NCI-H446 (cell line): Measurements from ENCODE around the gene DUOXA2.
"Not testable (repeated sequence)": the region's sequence is repeated elsewhere in the genome, so short reads cannot be mapped to it uniquely, and the experiment has no call there.

ENCODE experiments used
- DNase-seq, 2 experiments: peaks; one replicate each; lab custom pipeline; 2025; lab: John Stamatoyannopoulos, UW

The DUOXA2 gene

GRCh38 chr15:45114076-45114750, at the start of gene DUOXA2, which contains the start of gene DUOX2:
Gene DUOXA2 (plus strand): TSS chr15:45114326. CDS start chr15:45114606, 280 bp downstream.
Gene DUOX2 (minus strand): TSS chr15:45114172. CDS start chr15:45113411, 761 bp downstream.
- DNase-seq, result no peak

- DNase-seq, result no peak
Observed at GRCh38 chr15:45064386-45064785, 49.7 kb upstream of the DUOXA2 start.

GRCh38 chr15:45069942-45070360, 44.2 kb upstream of the DUOXA2 start:
- not testable (repeated sequence) for DNase-seq

- not testable (repeated sequence) for DNase-seq
Observed at GRCh38 chr15:45073602-45074001, 40.5 kb upstream of the DUOXA2 start.

GRCh38 chr15:45075440-45076320, 38.4 kb upstream of the DUOXA2 start:
- DNase-seq, result not testable (repeated sequence)

GRCh38 chr15:45077391-45077790, 36.7 kb upstream of the DUOXA2 start:
- not testable (repeated sequence) for DNase-seq

- peak in 1 of 2 experiments; percentile 51 for DNase-seq
Observed at GRCh38 chr15:45079201-45079600, 34.9 kb upstream of the DUOXA2 start.

- DNase-seq, result not testable (repeated sequence)
Observed at GRCh38 chr15:45079628-45080246, 34.4 kb upstream of the DUOXA2 start.

GRCh38 chr15:45080593-45080992, 33.5 kb upstream of the DUOXA2 start:
- DNase-seq, result not testable (repeated sequence)

GRCh38 chr15:45082412-45082811, 31.7 kb upstream of the DUOXA2 start:
- DNase-seq, result not testable (repeated sequence)

- DNase-seq, result no peak
Observed at GRCh38 chr15:45083223-45083622, 30.9 kb upstream of the DUOXA2 start.

GRCh38 chr15:45084163-45084562, 30.0 kb upstream of the DUOXA2 start:
- no peak for DNase-seq

GRCh38 chr15:45087513-45087912, 26.6 kb upstream of the DUOXA2 start:
- DNase-seq, result no peak

- no peak for DNase-seq
Observed at GRCh38 chr15:45088801-45089711, 25.1 kb upstream of the DUOXA2 start.

GRCh38 chr15:45089712-45090373, 24.3 kb upstream of the DUOXA2 start:
- no peak for DNase-seq

GRCh38 chr15:45091161-45091560, 23.0 kb upstream of the DUOXA2 start:
- no peak for DNase-seq

GRCh38 chr15:45091576-45091975, 22.6 kb upstream of the DUOXA2 start:
- no peak for DNase-seq

GRCh38 chr15:45093013-45093412, 21.1 kb upstream of the DUOXA2 start:
- DNase-seq, result no peak

GRCh38 chr15:45093622-45094357, 20.3 kb upstream of the DUOXA2 start:
- DNase-seq, result no peak

- DNase-seq, result no peak
Observed at GRCh38 chr15:45094358-45094730, 19.8 kb upstream of the DUOXA2 start.
